Neutrophil (primary cell): ENCODE data around the gene ZNF630.
"Not testable (repeated sequence)": the region's sequence is repeated elsewhere in the genome, so short reads cannot be mapped to it uniquely, and the experiment has no call there.

Experiments used
- H3K27ac ChIP-seq: fragments of 200-600 bp; sonication (generic); 2 replicates; pipeline ENCODE4 v1.5.1; 2016; ENCODE audit warnings: mild to moderate bottlenecking, moderate library complexity
- H3K27me3 ChIP-seq: fragments of 200-600 bp; sonication (generic); 2 replicates; pipeline ENCODE4 v1.6.0; 2016; ENCODE audit warnings: mild to moderate bottlenecking
- H3K36me3 ChIP-seq: fragments of 200-600 bp; sonication (generic); 2 replicates; pipeline ENCODE4 v1.5.1; 2017
- H3K4me1 ChIP-seq, 2 experiments: fragments of 200-600 bp in 1 of 2; sonication (generic) in 1 of 2; 1 replicate in 1 of 2; 2 replicates in 1 of 2; pipeline versions ENCODE4 v1.5.1 to v1.6.1; 2013 to 2016; ENCODE audit warnings: low read depth in 1 of 2, low read length in 1 of 2, mild to moderate bottlenecking in 1 of 2, moderate library complexity in 1 of 2; ENCODE audit not compliant: control insufficient read depth in 1 of 2, insufficient read depth in 1 of 2
- H3K4me3 ChIP-seq, 2 experiments: fragments of 200-600 bp in 1 of 2; sonication (generic) in 1 of 2; 1 replicate in 1 of 2; 2 replicates in 1 of 2; pipeline ENCODE4 v1.5.1; 2013 to 2016; ENCODE audit warnings: low read depth in 1 of 2, low read length in 1 of 2, mild to moderate bottlenecking in 1 of 2, moderate library complexity in 1 of 2
- H3K9me3 ChIP-seq: fragments of 200-600 bp; sonication (generic); 2 replicates; pipeline ENCODE4 v1.5.1; 2016
- TF ChIP-seq, protein P1 (sequence below): fragments of 200-600 bp; sonication (generic); IDR thresholded peaks from 2 replicates; pipeline ENCODE4 v1.5.1; 2016; ENCODE audit warnings: antibody characterized with exemption

Gene ZNF630

DNA sequence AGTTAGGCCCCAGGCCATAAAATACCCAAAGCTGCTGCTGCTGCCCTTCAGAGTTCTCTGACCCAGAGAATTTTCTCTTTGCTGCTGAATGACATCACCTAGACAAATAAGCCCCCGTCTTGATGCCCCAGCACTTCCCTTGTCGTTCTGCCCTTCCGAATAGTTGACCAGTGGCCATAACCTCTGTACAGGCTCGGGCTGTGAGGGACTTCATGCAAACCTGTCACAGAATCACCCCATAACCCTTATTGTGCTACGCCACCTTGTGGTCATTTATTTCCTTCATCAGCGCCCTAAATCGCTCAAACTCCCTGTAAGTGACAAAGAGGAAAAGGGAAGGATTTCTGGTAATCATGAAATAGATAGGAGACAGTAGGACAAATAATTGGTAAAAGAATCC is 45.9 kb downstream of the ZNF630 start:
- TF ChIP-seq, protein P1, sequence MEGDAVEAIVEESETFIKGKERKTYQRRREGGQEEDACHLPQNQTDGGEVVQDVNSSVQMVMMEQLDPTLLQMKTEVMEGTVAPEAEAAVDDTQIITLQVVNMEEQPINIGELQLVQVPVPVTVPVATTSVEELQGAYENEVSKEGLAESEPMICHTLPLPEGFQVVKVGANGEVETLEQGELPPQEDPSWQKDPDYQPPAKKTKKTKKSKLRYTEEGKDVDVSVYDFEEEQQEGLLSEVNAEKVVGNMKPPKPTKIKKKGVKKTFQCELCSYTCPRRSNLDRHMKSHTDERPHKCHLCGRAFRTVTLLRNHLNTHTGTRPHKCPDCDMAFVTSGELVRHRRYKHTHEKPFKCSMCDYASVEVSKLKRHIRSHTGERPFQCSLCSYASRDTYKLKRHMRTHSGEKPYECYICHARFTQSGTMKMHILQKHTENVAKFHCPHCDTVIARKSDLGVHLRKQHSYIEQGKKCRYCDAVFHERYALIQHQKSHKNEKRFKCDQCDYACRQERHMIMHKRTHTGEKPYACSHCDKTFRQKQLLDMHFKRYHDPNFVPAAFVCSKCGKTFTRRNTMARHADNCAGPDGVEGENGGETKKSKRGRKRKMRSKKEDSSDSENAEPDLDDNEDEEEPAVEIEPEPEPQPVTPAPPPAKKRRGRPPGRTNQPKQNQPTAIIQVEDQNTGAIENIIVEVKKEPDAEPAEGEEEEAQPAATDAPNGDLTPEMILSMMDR, result peak; percentile 43
- Histone ChIP-seq H3K9me3 (no peaks in the 10 kb centered on the region), H3K27me3 (no peaks in the 10 kb centered on the region), H3K36me3 (no peaks in the 10 kb centered on the region), H3K27ac (peak overlapping the region; percentile 45), H3K4me3 (no peak overlapping the region), H3K4me1 (peaks cover 0 to 4% of the 10 kb centered on the region in 2 experiments)

DNA sequence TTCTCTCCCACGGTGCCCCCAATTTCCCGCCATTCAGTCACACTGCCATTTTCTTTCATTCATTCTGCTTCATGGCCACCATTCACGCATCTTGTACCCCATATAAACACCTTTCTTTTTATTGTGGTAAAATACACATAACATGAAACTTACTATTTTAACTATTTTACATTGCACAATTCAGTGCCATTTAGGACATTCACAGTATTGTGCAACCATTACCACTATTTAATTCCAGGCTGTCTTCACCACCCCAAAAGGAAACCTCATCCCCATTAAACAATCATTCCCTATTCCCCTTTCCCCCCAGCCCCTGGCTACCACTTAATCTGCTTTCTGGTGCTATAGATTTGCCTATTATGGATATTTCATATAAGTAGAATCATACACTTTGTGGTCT is 48.7 kb downstream of the ZNF630 start:
- Histone ChIP-seq H3K27ac (no peak overlapping the region), H3K9me3 (no peaks in the 10 kb centered on the region), H3K4me3 (no peak overlapping the region), H3K4me1 (peaks cover 0 to 4% of the 10 kb centered on the region in 2 experiments), H3K36me3 (no peaks in the 10 kb centered on the region), H3K27me3 (no peaks in the 10 kb centered on the region)
- TF ChIP-seq, protein P1, result no peak

DNA sequence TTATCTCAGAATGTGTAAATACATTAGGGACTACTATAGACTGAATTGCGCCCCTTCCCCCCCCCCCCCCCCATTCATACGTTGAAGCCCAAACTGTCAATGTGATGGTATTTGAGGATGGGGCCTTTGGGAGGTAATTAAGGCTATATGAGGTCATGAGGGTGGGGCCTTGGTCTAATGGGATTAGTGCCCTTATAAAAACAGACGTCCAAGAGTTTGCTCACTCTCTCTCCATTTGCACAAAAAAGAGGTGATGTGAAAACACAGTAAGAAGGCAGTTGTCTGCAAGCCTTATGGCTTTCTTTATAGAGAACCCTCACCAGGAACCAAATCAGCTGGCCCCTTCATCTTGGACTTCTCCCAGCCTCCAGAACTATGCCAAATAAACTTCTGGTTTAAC is 49.3 kb downstream of the ZNF630 start:
- Histone ChIP-seq H3K36me3 (no peaks in the 10 kb centered on the region), H3K9me3 (no peaks in the 10 kb centered on the region), H3K27me3 (no peaks in the 10 kb centered on the region), H3K27ac (no peak overlapping the region), H3K4me1 (peaks cover 0 to 4% of the 10 kb centered on the region in 2 experiments), H3K4me3 (no peak overlapping the region)
- TF ChIP-seq, protein P1, result no peak

DNA sequence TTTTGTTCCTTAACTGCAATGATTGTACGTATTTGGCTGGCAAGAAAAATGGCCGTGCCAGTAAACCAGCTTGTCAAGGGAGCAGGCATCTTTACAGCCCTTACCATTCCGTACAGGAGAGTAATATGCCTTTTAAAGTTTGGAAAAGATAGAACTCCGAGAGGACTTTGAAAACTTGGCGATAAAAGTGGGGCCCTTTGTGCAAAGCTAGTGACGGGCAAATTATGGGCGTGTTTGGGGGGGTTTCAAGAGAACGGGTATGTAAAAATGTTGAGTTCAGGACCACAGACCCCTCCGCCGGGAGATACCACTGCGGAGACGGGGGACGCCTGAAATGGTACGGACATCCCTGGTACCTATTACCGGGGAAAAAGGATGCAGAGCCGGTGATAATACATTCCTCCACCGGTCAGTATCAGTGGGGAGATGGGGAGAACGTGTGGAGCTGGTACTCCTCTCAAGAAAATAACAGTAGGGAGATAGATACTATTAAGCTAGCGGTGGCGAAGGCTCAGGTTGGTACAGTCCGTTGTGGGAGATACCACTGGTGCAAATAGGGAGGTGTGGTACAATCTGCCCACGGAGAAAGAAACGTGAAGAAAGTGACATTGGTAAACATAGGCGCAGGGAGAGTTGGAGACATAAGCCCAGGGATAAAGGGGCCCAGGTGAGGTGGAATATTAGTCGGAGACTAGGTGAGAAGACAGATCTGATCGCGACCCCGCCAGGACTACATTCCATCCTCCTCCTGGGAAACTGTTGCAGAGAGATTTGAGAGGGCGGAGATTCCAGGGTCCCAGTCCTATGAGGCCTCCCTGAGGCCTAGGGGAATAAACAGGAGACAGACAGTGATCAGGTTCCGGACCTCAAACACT is 50.2 kb downstream of the ZNF630 start:
- Histone ChIP-seq H3K36me3 (no peaks in the 10 kb centered on the region), H3K27ac (peak overlapping the region; percentile 79), H3K9me3 (no peaks in the 10 kb centered on the region), H3K4me3 (peak overlapping the region; percentile 58 to 65), H3K27me3 (no peaks in the 10 kb centered on the region), H3K4me1 (peaks cover 0 to under 1% of the 10 kb centered on the region in 2 experiments)
- TF ChIP-seq, protein P1, result no peak

DNA sequence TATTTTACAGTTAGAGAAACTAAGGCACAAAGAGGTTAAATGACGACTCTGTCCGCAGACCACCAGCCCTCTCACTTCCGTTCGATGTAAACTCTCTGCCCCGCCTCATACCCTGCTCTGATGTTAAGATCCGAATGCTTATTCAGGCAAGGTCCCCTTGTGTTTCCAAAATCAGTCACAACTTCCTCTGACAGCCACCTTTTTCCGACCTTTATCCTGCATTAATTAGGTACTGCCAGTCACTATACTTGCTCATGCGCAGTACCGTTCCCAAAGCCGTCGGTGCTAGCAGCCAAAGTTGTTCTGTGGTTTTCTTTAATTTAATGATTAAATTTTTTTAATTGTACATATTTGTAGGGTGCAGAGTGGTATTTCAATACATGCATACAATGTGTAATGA is 51.0 kb downstream of the ZNF630 start:
- not testable (repeated sequence) for H3K9me3 ChIP-seq, H3K4me1 ChIP-seq, H3K27ac ChIP-seq, H3K27me3 ChIP-seq, H3K36me3 ChIP-seq
- peak overlapping the region; percentile 58 to 65 for H3K4me3 ChIP-seq

DNA sequence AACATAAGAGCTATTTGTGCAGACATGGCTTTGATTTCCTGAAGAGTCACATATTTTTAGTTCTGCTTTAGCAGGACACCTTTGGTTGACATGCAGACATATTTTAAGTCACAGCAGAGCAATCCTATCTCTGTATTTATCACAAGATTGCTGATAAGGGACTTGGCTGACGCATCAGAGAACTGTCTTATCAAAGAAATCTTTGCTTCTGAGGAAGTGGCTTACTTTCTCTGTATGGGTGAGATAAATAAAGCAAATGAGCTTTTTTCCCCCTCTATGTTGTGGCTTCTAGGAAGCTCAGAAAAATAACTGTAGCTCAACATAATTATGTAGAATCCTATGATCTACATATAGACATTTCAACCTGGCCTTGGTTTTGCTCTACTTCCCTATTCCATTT is 51.5 kb downstream of the ZNF630 start:
- not testable (repeated sequence) for H3K4me1 ChIP-seq, H3K4me3 ChIP-seq, H3K27me3 ChIP-seq, H3K36me3 ChIP-seq, H3K27ac ChIP-seq, H3K9me3 ChIP-seq

DNA sequence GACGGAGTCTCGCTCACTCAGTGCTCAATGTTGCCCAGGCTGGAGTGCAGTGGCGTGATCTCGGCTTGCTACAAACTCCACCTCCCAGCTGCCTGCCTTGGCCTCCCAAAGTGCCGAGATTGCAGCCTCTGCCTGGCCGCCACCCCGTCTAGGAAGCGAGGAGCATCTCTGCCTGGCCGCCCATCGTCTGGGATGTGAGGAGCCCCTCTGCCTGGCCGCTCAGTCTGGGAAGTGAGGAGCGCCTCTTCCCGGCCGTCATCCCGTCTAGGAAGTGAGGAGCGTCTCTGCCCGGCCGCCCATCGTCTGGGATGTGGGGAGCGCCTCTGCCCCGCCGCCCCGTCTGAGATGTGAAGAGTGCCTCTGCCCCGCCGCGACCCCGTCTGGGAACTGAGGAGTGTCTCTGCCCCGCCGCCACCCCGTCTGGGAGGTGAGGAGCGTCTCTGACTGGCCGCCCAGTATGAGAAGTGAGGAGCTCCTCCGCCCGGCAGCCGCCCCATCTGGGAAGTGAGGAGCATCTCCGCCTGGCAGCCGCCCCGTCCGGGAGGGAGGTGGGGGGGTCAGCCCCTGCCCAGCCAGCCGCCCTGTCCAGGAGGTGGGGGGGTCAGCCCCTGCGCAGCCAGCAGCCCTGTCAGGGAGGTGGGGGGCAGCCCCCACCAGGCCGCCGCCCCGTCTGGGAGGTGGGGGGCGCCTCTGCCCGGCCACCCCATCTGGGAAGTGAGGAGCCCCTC is 54.7 kb downstream of the ZNF630 start:
- not testable (repeated sequence) for H3K27me3 ChIP-seq, H3K36me3 ChIP-seq, H3K9me3 ChIP-seq, H3K4me1 ChIP-seq, H3K4me3 ChIP-seq, H3K27ac ChIP-seq

DNA sequence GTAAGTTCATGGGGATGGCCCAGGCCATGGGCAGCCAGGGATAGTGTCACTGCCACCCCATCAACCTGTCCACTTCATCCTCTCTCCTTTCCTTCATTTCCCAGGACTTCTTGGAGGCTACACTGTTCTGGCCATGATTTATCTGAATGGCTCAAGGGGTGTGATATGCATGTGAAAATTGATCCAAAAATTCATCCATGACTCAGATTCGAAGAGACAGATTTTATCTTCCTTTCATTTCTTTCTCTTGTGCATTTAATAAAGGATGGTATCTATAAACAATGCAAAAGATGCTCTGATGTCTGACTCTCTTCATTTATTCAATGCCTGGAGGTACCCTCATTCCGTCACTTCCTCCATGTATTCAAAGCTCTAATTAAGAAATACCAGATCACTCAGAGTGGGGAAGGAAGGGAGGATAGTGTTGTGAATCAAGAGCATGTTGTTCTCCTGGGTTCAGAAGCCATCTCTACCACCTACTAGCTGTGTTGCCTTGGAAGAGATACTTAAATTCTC is 61.9 kb downstream of the ZNF630 start:
- H3K4me1 ChIP-seq, H3K27ac ChIP-seq, H3K36me3 ChIP-seq, H3K4me3 ChIP-seq, H3K27me3 ChIP-seq, H3K9me3 ChIP-seq: not testable (repeated sequence)
